Tibial nerve (tissue), 3 donors: ENCODE measurements around the gene TXLNA.
"Not testable (repeated sequence)": the region's sequence is repeated elsewhere in the genome, so short reads cannot be mapped to it uniquely, and the experiment has no call there.

ENCODE experiments used
- CTCF ChIP-seq, 5 experiments: fragments of 200-600 bp in 3 of 5; fragments of 450-650 bp in 2 of 5; sonication (generic) in 3 of 5; IDR thresholded peaks; one replicate each; pipeline ENCODE4 v1.5.1; 2016 to 2019; ENCODE audit warnings: antibody characterized with exemption in 5 of 5, mild to moderate bottlenecking in 3 of 5, moderate library complexity in 2 of 5
- POLR2A ChIP-seq, 2 donors: fragments of 450-650 bp; IDR thresholded peaks; one replicate each; pipeline ENCODE4 v1.6.1; 2017; ENCODE audit warnings: antibody characterized with exemption in 2 of 2, mild to moderate bottlenecking in 2 of 2, moderate library complexity in 2 of 2

DNA sequence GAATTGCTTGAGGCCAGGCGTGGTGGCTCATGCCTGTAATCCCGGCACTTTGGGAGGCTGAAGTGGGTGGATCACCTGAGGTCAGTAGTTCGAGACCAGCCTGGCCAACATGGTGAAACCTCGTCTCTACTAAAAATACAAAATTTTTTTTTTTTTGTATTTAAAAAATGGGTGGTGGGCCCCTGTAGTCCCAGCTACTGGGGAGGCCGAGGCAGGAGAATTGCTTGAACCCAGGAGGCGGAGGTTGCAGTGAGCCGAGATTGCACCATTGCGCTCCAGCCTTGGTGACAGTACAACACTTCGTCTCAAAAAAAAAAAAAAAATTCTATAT is 45.6 kb upstream of the TXLNA start:
- TF ChIP-seq POLR2A, CTCF (IDR thresholded peaks at IDR 0.05): not testable (repeated sequence)
